Measurements from ENCODE around the gene RASSF7. TPM values are rescaled to one million over a fixed set of nuclear protein-coding genes. Genes with fewer than 3 reads are reported as not detected.

The RASSF7 gene
- total and polyA plus RNA-seq, 2 of the 8 experiments (the other 6 are each of a cell fraction or from before 2014, with no cell fraction given) = 22.3 to 43.9 TPM

DNA sequence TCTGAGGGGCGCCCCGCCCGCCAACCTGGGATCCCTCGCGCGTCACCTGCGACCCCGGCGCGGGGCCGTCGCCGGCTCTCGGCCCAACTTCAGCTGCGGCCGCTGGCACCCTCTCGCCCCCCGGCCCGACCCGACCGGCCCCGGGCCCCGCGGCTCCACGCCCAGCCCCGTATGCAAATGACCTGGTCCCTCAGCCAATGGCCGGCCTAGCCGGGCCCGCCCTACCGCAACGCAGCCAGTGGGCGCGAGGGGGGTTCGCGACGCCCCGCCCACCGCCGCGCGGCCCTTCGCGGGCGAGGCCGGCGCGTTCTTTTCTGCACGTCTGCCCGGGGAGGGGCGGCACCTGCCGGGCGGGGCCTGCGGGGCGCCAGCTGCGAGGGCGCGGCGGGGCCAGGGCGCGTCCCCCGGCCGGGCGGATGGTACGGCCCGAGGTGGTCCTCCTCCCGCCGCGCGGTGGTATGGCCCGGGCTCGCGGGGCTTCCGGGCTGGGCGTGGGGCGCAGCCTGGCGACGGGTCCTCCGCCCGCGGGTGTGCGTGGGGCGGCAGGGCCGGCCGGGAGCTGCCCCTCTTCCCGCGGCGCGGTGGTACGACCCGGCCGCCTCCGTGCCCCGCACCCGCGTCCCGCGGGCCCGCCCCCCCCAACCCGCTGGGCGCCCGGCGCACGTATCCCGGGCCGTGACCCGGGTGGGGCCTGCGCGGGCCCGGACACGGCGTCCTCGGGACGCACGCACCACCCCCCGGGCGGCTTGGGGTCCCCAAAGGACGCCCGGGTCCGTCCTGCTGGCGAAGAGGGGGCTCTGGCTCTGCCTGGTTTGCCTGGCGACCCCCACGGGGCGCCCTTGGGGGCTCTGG lies 7.8 kb downstream of the RASSF7 start (continued):
- no peak for TF ChIP-seq EGR1 (IDR thresholded peaks at IDR 0.05; ENCODE audit: borderline replicate concordance, low read depth, low read length)
- no peak for TF ChIP-seq SP4 (IDR thresholded peaks at IDR 0.05; ENCODE audit: low read length)
- TF ChIP-seq ZNF274 (IDR thresholded peaks at IDR 0.05; ENCODE audit: borderline replicate concordance, extremely low read depth, low read length) = no peak
- TF ChIP-seq PHF8 (conservative IDR thresholded peaks at IDR 0.05; ENCODE audit: low read depth, low read length) = peak; percentile 59
- no peak for TF ChIP-seq SIN3A (conservative IDR thresholded peaks at IDR 0.05 in 1 of 2, IDR thresholded peaks at IDR 0.05 in 1 of 2; ENCODE audit: low read depth in 1 of 2, low read length in 2 of 2)
- no peak for TF ChIP-seq SIX5 (IDR thresholded peaks at IDR 0.05; ENCODE audit: low read depth, low read length)
- TF ChIP-seq NRF1 (IDR thresholded peaks at IDR 0.05; ENCODE audit: low read depth, low read length) = no peak
- TF ChIP-seq GTF2F1 (IDR thresholded peaks at IDR 0.05; ENCODE audit: borderline replicate concordance, low read depth, low read length) = no peak
- no peak for TF ChIP-seq NANOG (IDR thresholded peaks at IDR 0.05; ENCODE audit: insufficient read depth, low read depth, low read length, poor library complexity, severe bottlenecking)
- TF ChIP-seq EP300 (IDR thresholded peaks at IDR 0.05; ENCODE audit: borderline replicate concordance in 1 of 2, low read depth in 2 of 2, low read length in 2 of 2) = peak in 1 of 2 experiments; percentile 93; a peak in 1 of 3 replicates
- peak; percentile 63; the same call in 1 of the 2 replicates for TF ChIP-seq SP1 (IDR thresholded peaks at IDR 0.05; ENCODE audit: low read depth, low read length)
- TF ChIP-seq SP2 (IDR thresholded peaks at IDR 0.05; ENCODE audit: low read length) = no peak
- TF ChIP-seq CTBP2 (IDR thresholded peaks at IDR 0.05; ENCODE audit: borderline replicate concordance, insufficient read depth, insufficient read length, low read length) = no peak
